Activated T-helper 1 cell treated with anti-CD3 and anti-CD28 coated beads, Interleukin-2, amount 50 U/mL, for 16 hours (primary cell): ENCODE measurements around the gene CLIP2.
"Not testable (repeated sequence)": the region's sequence is repeated elsewhere in the genome, so short reads cannot be mapped to it uniquely, and the experiment has no call there.

Experiments used
- DNase-seq, 2 donors: peaks; one replicate each; pipeline ENCODE4 v3.0.0-alpha.2; 2020; ENCODE audit warnings: low read depth in 1 of 2, low spot score in 1 of 2

The CLIP2 gene

GRCh38 chr7:74371381-74372341 is 82.5 kb downstream of the CLIP2 start:
- no peak for DNase-seq

GRCh38 chr7:74372511-74373111 is 83.4 kb downstream of the CLIP2 start:
- DNase-seq: no peak

- DNase-seq: no peak
Measured at GRCh38 chr7:74373536-74373935, 84.3 kb downstream of the CLIP2 start.

GRCh38 chr7:74375726-74376220 is 86.6 kb downstream of the CLIP2 start:
- no peak for DNase-seq

GRCh38 chr7:74376256-74377036 is 87.2 kb downstream of the CLIP2 start:
- no peak for DNase-seq

- DNase-seq: no peak
Measured at GRCh38 chr7:74379938-74380337, 90.7 kb downstream of the CLIP2 start.

DNA sequence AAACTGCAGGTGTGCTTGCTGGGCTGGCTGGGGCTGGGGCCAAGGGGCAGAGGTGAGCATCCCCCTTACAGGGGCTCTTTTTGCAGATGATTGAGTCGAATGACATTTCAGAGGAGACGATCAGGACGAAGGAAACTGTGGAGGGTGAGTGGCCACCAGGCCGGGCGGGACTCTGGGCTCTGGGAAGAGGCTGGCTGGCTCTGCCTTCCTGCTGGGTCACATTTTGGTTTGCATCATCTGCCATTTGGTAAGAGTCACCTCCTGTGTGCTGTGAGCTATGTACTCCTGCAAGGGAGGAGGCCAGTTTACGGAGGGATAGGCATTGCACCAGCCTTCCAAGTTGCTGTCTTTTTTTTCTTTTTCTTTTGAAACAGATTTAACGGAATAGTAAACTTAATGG is 91.5 kb downstream of the CLIP2 start:
- DNase-seq: no peak

GRCh38 chr7:74384086-74384485 is 94.9 kb downstream of the CLIP2 start:
- DNase-seq: not testable (repeated sequence)

- DNase-seq: not testable (repeated sequence)
Measured at GRCh38 chr7:74384854-74385253, 95.6 kb downstream of the CLIP2 start.

- DNase-seq: no peak
Measured at GRCh38 chr7:74387606-74388005, 98.4 kb downstream of the CLIP2 start.

GRCh38 chr7:74388880-74389415 is 99.7 kb downstream of the CLIP2 start:
- no peak for DNase-seq

DNA sequence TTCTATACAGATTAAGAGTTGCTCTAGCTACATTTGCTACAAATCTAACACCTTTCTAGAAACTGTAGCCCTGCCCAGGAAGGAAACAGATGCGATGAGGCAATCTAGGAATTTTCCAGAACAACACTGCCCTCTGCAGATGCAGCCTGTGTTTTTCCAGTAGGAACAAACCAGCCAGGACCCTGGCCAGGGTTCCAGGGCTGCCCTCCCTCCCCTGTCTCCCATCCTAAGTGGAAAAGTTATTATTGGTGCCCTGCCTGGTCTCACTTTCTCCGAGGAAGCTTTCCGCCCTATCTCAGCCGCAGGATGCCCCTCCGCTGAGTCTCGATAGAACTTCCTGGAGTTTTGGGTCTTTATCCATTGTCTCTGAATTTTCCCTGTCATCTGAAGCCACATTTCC is 104.5 kb downstream of the CLIP2 start:
- not testable (repeated sequence) for DNase-seq

- DNase-seq: not testable (repeated sequence)
Measured at GRCh38 chr7:74394601-74395000, 105.4 kb downstream of the CLIP2 start.

DNA sequence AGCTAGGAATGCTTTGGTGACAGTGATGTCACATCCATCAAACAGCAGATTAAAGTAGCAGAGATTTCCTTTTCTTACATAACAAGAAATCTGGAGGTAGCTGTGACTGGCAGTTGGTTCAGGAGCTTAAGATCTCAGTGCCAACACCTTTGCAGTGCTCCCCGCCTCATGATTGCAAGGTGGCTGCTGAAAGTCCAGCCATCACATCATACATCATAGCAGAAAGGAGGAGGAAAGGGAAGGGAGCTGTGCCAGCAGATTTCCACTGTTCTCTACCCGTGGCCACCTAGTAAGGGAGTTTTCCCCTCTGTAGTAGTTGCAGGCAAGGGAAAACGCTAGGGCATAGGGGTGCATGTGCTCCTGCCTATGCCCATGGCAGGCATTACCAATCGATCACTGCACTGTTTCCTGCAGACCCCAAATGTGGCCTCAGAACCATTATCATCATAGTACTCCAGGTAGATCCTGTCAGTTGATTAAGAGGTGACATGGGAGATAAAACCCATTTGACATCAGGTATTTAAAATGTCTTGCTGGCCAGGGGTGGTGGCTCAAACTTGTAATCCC is 106.6 kb downstream of the CLIP2 start:
- DNase-seq: no peak

DNA sequence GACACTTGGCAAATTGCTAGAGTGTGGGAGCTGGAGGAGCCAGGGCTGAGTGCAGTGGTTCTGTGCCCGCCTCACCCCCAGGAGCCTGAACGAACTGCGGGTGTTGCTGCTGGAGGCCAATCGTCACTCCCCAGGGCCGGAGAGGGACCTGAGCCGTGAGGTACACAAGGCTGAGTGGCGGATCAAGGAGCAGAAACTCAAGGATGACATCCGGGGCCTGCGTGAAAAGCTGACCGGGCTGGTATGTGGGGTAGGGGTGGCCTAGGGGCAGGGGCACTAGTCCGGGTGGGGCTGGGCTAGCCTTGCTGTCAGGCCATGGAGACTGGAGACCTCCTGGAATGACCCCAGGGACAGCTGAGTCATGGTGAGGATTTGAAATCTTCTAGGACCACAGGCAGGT is 107.8 kb downstream of the CLIP2 start:
- no peak for DNase-seq

DNA sequence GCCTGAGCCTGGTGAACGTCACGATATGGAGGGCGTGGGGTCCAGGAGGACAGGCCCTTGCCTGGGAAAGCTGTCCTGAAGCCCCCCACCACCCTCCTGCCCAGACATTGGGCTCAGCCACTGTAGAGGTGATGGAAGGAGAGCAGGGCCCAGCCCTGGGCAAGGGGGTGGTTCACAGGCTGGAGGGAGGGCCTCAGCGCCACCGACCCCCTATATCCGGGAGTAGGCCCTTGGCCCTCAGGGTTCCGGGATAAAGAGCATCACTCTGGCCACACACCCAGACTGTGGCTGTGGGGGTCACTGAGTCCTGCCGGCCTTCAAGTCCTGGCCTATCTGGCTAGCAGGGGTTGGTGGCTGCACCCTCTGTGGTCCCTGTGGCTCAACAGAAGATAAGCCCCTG is 109.2 kb downstream of the CLIP2 start:
- DNase-seq: no peak

DNA sequence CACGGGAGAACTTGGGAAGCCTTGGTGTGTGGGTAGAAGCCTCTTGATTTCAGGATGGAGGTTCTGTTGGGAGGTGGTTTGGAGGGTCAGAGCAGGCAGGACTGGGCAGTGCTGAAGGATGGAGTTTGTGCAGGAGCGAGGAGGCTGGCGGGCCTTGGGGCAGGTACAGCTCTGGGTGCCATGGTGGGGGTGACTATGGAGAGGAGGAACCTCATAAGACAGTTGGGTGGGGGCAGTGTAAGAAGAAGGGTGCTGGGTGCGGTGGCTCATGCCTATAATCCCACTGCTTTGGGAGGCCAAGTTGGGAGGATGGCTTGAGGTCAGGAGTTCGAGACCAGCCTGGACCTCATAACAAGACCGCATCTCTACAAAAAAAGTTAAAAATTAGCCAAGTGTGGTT is 109.8 kb downstream of the CLIP2 start:
- DNase-seq: no peak

DNA sequence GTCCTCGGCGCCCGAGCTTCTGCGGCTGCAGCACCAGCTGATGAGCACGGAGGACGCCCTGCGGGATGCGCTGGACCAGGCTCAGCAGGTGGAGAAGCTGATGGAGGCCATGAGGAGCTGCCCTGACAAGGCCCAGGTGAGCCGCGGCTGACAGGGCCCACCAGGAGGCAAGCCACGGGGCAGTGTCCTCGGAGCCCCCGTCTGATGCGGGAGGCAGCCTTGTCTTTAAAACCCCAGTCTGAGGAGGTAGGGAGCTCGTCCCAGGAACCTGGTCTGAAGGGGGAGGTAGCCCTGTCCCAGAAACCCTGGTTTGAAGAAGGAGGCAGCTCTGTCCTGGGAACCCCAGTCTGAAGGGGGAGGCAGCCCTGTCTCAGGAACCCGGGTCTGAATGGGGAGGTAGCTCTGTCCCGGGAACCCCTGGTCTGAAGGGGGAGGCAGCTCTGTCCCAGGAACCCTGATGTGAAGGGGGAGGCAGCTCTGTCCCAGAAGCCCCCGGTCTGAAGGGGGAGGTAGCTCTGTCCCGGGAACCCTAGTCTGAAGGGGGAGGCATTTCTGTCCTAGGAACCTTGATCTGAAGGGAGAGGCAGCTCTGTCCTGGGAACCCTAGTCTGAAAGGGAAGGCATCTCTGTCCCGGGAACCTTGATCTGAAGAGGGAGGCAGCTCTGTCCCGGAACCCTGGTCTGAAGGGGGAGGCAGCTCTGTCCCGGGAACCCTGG is 111.4 kb downstream of the CLIP2 start:
- no peak for DNase-seq

GRCh38 chr7:74401137-74401859 is 112.1 kb downstream of the CLIP2 start:
- peak; percentile 41 to 68 for DNase-seq

- DNase-seq: not testable (repeated sequence)
Measured at GRCh38 chr7:74402668-74403067, 113.5 kb downstream of the CLIP2 start.
